RCC 7860 (cell line): ENCODE measurements around the gene AFMID.
"Not testable (repeated sequence)": the region's sequence is repeated elsewhere in the genome, so short reads cannot be mapped to it uniquely, and the experiment has no call there.

Experiments used
- DNase-seq: peaks from one replicate; pipeline ENCODE4 v3.0.0-alpha.2; 2015; ENCODE audit warnings: low spot score
- FAIRE-seq: peaks from 2 replicates; lab custom pipeline; 2012; peaks lifted over from hg19 to GRCh38; lab: Jason Lieb, UNC

Gene AFMID

DNA sequence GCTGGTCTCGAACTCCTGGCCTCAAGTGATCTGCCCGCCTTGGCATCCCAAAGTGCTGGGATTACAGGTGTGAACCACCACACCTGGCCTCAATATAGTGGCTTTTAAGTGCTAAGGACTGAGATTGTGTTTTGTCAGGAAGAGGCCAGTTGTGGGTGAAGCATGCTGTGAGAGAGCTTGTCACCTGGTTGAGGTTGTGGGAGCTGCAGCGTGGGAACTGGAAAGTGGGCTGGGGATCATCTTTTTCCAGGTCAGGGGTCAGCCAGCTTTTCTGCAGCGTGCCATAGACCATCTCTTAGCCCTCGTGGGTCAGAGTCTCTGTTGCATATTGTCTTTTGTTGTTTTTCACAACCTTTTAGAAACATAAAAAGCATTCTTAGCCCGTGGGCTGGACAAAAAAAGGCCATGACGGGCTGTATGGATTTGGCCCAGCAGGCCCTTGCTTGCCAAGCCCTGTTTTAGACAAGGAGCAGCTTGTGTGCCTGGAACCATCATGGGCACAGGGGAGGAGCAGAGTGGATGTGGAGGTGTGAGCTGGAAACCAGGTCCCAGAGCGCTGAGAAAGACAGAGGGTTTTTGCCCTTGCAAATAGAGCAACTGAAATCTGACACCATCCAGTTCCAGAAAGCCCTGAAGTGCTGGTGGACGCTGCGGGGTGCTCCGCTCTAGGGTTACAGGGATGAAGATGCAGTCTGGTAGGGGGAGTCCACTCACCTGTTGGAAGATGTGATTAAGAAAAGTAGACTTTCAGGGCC is 32.4 kb downstream of the AFMID start:
- FAIRE-seq: no peak
- no peak for DNase-seq

DNA sequence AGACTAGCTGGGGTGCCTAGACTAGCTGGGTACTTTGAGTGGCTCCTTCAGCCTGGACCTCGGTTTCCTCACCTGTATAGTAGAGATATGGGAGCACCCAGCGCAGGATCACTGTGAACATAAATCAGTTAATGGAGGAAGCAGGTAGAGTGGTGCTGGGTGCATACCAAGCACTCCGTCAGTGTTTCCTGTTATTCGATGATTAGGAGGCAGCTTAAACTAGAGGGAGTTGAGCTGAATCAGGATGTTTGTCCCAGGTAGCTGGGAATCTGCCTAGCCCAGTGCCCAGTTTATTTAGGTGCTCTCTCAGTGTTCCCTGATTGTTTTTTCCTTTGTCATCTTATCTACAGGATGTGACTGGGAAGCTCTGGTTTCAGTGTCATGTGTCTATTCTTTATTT is 35.9 kb downstream of the AFMID start:
- FAIRE-seq (no peak), DNase-seq (no peak)

DNA sequence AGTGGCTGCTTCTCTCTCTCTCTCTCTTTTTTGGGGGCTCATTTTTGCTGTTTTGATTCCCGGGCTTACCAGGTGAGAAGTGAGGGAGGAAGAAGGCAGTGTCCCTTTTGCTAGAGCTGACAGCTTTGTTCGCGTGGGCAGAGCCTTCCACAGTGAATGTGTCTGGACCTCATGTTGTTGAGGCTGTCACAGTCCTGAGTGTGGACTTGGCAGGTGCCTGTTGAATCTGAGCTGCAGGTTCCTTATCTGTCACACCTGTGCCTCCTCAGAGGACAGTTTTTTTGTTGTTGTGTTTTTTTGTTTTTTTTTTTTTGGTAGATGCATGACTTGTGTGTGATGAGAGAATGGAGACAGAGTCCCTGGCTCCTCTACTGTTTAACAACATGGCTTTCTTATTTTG is 36.6 kb downstream of the AFMID start:
- FAIRE-seq: no peak
- DNase-seq: no peak

DNA sequence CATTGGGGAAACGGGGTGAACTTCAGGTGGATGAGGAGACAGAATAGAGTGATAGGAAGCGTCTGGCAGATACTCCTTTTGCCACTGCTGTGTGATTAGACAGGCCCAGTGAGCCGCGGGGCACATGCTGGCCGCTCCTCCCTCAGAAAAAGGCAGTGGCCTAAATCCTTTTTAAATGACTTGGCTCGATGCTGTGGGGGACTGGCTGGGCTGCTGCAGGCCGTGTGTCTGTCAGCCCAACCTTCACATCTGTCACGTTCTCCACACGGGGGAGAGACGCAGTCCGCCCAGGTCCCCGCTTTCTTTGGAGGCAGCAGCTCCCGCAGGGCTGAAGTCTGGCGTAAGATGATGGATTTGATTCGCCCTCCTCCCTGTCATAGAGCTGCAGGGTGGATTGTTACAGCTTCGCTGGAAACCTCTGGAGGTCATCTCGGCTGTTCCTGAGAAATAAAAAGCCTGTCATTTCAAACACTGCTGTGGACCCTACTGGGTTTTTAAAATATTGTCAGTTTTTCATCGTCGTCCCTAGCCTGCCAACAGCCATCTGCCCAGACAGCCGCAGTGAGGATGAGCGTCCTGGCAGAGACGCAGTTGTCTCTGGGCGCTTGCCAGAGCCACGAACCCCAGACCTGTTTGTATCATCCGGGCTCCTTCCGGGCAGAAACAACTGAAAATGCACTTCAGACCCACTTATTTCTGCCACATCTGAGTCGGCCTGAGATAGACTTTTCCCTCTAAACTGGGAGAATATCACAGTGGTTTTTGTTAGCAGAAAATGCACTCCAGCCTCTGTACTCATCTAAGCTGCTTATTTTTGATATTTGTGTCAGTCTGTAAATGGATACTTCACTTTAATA is 37.3 kb downstream of the AFMID start:
- DNase-seq (no peak), FAIRE-seq (no peak)

DNA sequence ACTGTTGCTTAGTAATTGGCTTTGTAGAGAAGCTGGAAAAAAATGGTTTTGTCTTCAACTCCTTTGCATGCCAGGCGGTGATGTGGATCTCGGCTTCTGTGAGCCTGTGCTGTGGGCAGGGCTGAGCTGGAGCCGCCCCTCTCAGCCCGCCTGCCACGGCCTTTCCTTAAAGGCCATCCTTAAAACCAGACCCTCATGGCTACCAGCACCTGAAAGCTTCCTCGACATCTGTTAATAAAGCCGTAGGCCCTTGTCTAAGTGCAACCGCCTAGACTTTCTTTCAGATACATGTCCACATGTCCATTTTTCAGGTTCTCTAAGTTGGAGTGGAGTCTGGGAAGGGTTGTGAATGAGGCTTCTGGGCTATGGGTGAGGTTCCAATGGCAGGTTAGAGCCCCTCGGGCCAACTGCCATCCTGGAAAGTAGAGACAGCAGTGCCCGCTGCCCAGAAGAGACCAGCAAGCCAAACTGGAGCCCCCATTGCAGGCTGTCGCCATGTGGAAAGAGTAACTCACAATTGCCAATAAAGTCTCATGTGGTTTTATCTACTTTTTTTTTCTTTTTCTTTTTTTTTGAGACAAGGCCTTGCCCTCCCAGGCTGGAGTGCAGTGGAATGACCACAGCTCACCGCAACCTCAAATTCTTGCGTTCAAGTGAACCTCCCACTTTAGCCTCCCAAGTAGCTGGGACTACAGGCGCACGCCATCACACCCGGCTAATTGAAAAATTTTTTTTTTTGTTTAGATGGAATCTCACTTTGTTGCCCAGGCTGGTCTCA is 38.1 kb downstream of the AFMID start:
- no peak for DNase-seq
- FAIRE-seq: no peak

DNA sequence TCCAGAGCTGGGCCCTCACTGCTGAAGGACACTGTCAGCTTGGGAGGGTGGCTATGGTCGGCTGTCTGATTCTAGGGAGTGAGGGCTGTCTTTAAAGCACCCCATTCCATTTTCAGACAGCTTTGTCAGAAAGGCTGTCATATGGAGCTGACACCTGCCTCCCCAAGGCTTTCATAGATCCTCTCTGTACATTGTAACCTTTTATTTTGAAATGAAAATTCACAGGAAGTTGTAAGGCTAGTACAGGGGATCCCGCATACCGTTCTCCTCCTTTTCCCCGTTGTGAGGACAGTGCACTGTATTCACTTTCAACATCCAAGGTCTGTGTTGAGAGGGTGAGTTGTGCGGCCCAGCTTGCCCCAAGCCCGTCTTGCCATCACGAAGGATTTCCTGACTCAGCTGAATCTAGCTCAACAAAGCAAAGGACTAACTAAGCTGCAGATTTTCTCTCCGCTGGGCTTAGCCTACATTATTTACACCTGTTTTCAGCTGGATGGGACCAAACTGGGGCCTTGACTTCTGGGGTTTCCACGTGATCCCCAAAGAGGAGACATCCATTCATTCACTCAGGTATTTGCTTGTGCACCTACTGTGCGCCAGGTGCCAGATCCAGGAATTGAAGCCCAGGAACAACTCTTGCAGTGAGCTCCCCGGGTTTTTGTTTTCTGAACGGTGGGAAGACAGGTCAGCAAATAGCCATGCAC is 39.0 kb downstream of the AFMID start:
- FAIRE-seq (no peak), DNase-seq (no peak)

DNA sequence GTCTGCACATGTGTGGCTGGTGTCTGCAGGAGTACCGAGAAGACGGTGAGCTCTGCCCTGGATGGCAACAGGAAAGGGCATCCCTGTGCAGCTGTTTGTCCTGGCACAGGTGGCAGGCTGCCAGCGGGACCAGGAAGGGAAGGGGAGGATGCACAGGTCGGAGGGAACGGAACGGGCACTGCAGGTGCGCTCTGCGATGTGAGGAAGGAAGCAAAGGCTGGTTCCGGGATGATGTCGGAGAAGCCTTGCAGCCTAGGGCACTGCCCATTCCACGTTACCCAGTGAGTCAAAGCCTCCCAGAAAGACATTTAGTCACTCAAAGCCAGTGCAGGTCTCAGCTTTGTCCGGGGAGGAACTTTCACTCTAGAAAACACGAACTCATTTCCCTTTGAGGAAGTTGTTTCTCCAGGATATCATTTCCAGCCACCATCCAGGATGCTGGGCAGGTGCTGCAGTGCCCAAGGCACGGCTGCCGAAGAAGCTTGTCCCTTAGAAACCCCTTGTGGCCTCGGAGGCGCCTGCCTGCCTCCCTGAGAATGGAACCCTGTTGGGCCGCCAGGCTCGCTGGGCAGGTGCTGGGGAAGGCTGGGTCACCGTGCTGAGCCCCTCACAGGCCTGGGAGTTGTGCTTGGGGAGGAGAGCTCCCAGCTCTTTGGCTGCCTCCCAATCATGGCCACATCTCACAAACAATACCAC is 39.7 kb downstream of the AFMID start:
- FAIRE-seq (no peak), DNase-seq (peak; percentile 23)

DNA sequence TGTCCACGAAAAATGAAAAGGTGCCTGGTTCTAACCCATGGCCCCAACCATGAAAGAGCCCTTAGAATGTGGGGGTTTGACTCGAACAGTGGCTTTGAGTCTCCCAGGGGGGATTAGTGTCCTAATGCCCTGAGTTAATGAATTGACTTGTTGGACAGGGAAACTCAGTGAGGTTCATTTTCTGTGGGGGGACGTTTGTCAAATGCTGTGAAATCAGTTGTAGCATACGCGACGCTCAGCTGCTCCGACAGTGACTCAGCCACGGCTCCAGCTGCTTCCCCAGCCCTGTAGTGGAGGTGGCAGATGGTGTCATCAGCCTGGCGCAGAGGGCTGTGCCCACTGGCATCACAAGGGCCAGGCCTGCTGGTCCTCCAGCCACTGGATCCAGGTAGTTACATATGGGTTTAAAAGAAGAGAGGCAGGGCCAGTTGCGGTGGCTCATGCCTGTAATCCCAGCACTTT is 40.3 kb downstream of the AFMID start:
- DNase-seq (peak; percentile 40), FAIRE-seq (no peak)

DNA sequence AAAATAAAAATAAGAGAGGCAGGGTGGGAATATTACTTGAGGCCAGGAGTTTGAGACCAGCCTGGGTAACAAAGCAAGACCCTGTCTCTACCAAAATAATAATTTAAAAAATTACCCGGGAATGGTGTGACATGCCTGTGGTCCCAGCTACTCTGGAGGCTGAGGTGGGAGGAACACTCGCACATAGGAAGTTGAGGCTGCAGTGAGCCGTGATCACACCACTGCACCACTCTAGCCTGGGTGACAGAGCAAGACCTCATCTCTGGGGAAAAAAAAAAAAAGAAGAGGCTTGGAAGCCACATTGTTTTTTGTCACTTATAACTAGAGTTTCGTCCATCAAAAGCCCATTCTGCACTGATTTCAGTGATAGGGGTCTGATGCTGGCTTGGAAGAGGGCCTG is 41.0 kb downstream of the AFMID start:
- FAIRE-seq: no peak
- no peak for DNase-seq

DNA sequence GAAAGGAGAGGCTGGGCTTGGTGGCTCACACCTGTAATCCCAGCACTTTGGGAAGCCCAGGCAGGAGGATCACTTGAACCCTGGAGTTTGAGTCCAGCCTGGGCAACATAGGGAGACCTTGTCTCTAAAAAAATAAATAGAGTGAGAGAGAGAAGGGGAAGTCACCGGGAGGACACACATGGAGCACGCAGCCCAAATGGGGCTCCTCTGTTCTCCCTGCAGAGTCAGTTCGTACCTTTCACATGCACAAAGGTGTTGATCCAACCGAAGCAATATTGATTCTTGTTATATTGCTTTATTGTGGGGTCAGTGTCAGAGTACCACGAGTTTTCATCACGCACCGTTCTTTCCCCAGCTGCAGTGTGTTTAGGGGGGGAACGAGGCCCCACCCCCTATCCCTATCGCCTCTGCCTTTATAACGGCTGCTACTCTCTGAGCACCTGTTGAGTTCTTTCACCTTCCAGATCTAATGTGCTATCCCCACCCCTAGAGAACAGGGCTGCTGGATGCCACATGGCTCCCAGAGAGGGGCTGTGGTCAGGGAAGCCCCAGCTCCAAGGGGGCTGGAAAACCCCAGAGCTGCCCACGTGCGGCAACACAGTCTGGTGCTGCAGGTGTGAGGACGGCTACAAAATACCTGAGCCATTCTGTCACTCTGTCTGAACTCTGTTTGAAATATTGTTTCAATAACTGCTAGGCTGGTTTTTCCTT is 43.2 kb downstream of the AFMID start:
- FAIRE-seq: no peak

DNA sequence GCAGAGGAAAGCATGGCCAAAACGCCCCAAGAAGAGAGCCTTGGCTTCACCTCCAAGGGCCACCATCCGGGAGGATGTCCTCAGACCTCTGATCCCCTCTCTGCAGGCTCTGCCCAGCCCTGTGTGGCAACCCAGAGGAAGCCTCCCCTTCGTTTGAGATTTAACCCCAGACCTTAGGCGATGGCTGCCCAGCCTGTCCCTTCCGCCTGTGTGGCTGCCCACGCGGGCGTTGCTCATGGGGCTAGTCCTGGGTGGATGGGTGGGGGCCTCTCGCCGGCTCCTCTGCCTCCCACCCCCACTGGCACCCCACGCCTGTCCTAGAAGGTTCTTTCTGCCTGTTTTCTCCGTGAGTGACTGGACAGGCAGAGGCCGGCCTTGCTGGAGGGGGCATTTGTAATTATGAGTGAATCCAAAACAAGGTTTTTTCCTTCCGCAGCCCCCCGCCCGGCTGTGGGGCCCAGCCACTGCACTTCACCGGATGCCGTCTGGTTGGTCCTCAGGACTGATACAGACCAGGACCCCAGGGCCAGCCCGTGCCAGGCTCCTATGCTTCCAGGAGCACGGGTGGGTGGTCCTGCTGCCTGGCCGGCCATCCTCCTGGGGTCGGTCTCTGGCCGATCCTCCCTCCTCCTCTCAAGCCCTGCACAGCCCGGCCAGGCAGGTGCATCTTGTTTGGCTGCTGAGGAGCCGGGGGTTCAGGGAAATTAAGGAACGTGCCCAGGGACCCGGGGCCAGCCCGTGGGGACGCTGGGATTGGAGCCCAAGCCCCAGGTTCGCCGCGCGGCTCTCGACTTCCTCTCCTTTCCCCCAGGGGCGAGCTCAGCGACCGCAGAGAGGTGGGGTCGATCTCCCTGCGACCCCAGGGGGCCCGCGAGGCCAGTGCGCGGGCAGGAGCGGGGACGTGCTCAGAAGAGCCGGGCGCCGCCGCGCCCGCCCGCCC is 44.1 kb downstream of the AFMID start, which contains the start of gene TMEM235:
Gene TMEM235, plus strand, starts transcription at position 636 of the 940 bp plus-strand sequence. CDS start 393 bp downstream, outside the sequence.
- FAIRE-seq (no peak), DNase-seq (no peak)

More for the DNA sequence above, 43.2 kb downstream of the AFMID start:
- no peak for DNase-seq

DNA sequence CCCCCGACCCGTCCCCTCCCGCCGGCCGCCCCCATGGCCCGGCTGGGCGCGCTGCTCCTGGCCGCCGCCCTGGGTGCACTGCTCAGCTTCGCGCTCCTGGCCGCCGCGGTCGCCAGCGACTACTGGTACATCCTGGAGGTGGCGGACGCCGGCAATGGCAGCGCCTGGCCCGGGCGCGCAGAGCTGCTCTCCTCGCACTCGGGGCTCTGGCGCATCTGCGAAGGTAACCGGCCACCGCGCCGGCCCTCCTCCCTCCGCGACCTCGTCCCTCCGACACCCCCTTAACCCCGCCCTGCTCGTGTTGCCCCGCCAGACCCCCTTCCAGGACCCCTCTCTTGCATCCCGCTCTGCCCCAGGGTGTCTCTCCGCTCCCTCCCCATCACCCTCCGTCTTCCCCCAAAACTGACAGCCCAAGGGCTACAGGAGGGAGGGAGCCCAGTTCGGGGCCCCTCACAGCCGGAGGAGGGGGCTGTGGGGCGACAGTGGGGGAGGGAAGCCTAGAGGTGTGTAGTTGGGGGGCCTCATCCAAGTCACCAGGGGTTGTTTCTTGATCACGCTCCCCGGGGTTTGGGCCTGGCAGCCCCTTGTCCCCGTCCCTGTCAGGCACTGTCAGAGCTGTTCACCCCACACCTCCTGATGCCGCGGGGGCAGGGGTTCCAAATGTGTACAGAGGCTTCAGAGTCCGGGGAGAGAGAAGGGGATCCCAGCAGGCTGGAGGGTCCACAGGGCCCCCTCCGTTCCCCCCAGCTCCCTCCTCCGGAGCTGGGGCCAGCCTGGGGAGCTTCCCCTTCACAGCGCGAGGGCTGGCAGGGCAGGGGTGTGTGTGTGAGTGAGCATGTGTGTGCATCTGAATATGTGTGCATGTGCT is 45.1 kb downstream of the AFMID start:
- FAIRE-seq: no peak
- no peak for DNase-seq

DNA sequence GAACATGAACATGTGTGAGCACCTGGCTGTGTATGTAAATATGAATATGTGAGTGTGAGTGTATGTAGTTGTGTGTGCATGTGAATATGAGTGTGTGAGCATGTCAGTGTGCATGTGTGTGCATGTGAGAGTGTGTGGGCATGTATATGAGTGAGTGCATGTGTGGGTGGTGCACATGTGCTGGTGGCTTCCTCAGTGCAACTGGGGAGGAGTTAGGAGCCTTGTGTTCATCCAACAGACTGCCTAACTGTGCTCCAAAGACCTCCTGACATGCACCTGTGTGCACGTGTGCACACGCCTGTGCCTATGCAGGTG is 45.7 kb downstream of the AFMID start:
- DNase-seq: no peak
- no peak for FAIRE-seq

DNA sequence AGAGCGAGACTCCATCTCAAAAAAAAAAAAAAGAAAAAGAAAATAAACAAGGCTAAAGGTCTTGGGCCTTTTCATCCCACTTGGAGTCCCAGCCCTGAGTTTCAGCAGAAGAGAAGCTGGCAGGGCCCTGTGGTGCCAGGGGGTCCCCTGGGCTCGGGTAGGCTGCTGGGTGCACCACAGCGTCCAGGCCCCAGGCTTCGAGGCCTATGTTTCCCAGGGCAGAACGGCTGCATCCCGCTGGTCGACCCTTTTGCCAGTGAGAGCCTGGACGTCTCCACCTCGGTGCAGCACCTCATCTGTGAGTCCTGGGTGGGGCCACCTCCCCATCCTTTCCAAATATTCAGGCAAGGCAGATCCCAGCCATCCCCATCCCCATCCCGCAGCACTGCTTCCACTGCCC is 46.5 kb downstream of the AFMID start:
- FAIRE-seq: no peak
- no peak for DNase-seq

DNA sequence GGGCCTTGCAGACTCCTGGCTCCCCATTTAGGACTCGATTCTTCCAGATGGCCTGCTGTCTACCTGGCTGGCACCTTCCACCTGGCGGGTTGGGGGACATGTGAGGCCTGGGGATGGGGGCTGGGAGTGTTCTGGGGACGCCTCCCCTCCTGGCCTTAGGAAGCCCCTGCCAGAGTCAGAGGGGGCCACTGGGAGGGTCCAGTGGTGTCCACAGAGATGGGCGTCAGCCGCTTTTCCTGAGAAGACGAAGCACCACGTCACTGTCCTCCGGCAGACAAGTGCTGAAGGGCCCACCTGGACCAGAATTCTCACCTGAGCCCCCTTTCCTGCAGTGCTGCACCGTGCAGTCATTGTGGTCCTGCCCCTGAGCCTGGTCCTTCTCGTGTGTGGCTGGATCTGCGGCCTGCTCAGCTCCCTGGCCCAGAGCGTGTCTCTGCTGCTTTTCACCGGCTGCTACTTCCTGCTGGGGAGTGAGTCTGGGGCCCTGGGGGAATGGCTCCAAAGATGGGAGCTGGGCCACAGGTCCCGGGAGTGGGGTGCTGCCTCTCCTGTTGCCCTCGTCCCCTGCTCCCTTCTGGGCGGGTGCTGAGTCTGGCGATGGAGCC is 47.2 kb downstream of the AFMID start:
- FAIRE-seq (no peak), DNase-seq (no peak)

DNA sequence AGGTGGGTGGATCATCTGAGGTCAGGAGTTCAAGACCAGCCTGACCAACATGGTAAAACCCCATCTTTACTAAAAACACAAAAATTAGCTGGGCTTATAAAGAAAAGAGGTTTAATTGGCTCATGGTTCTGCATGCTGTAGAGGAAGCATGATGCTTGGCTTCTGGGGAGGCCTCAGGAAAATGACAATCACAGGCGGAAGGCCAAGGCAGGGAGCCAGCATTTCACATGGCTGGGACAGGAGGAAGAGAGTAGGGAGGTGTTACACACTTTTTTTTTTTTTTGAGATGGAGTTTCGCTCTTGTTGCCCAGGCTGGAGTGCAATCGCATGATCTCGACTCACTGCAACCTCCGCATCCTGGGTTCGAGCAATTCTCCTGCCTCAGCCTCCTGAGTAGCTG is 47.9 kb downstream of the AFMID start:
- not testable (repeated sequence) for FAIRE-seq, DNase-seq

DNA sequence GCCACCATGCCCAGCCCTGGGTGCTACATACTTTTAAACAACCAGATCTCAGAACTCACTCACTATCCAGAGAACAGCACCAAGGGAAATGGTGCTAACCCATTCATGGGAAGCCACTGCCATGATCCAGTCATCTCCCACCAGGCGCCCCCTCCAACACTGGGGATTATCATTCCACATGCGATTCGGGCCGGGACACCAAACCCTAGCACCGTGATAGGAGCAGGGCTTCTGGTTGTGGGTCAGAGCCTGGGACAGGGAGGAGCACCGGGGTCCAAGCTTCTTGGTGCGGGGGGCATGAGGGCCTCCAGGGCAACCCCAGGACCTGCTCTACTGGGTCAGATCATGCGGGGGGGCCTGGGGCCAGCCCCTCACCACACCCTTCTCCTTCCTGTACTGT is 48.7 kb downstream of the AFMID start:
- DNase-seq: no peak
- no peak for FAIRE-seq
